SK-N-SH (cell line): ENCODE data around the gene CD248. TPM values are rescaled to one million over a fixed set of nuclear protein-coding genes. Genes with fewer than 3 reads are reported as not detected.
A peak's percentile ranks its signal among the peaks of the same experiment; 100 is the strongest.

Experiments used
- CTCF ChIA-PET: fragments of 300-600, 350-600 bp; formaldehyde crosslinking; extraction: SDS; loops from one replicate; lab custom pipeline; 2021; lab: Yijun Ruan, JAX
- POLR2A ChIA-PET: fragments of 350-600 bp; sonication (Branson Sonifier 250); formaldehyde crosslinking; extraction: SDS; loops from one replicate; lab custom pipeline; 2020; ENCODE audit warnings: antibody characterized with exemption, inconsistent platforms; lab: Yijun Ruan, JAX
- DNase-seq: peaks from one replicate; pipeline ENCODE4 v3.0.0; 2012
- H2AFZ ChIP-seq: fragments of 200-600 bp; sonication (generic); 2 replicates; pipeline ENCODE4 v1.8.1; 2016; ENCODE audit warnings: antibody characterized with exemption, mild to moderate bottlenecking, low read depth
- H3F3A ChIP-seq: fragments of 200-600 bp; sonication (generic); replicated peaks from 2 replicates; pipeline ENCODE3; 2016; ENCODE audit warnings: antibody characterized with exemption, mild to moderate bottlenecking; ENCODE audit not compliant: insufficient read depth
- H3K27ac ChIP-seq, 2 experiments: fragments of 200-500 bp in 1 of 2; fragments of 200-600 bp in 1 of 2; sonication (Bioruptor generic) in 1 of 2; sonication (generic), shearing (Covaris generic) in 1 of 2; 2 replicates each; pipeline versions ENCODE4 v1.5.1 to v1.6.1; 2014 to 2016; ENCODE audit warnings: low read depth in 2 of 2, inconsistent platforms in 1 of 2, low read length in 1 of 2, mild to moderate bottlenecking in 1 of 2, mixed read lengths in 1 of 2
- H3K27me3 ChIP-seq: fragments of 200-600 bp; sonication (generic), shearing (Covaris generic); 2 replicates; pipeline ENCODE4 v1.6.1; 2016; ENCODE audit warnings: mixed run types; ENCODE audit not compliant: insufficient read depth
- H3K36me3 ChIP-seq, 2 experiments: fragments of 200-500 bp in 1 of 2; fragments of 200-600 bp in 1 of 2; sonication (Bioruptor generic) in 1 of 2; sonication (generic) in 1 of 2; replicated peaks in 1 of 2; 2 replicates each; pipeline versions ENCODE3 to v1.5.1; 2014 to 2016; ENCODE audit warnings: low read length in 1 of 2, mild to moderate bottlenecking in 1 of 2; ENCODE audit not compliant: insufficient read depth in 2 of 2, control insufficient read depth in 1 of 2
- H3K4me1 ChIP-seq, 2 experiments: fragments of 200-500 bp in 1 of 2; fragments of 200-600 bp in 1 of 2; sonication (Bioruptor generic) in 1 of 2; sonication (generic), shearing (Covaris generic) in 1 of 2; 2 replicates each; pipeline versions ENCODE4 v1.5.1 to v1.6.1; 2014 to 2016; ENCODE audit warnings: low read depth in 1 of 2, low read length in 1 of 2, mixed run types in 1 of 2; ENCODE audit not compliant: insufficient read depth in 2 of 2, control insufficient read depth in 1 of 2
- H3K4me2 ChIP-seq: fragments of 200-600 bp; sonication (generic), shearing (Covaris generic); 2 replicates; pipeline ENCODE4 v1.6.1; 2017; ENCODE audit warnings: mixed run types
- H3K4me3 ChIP-seq, 2 experiments: fragments of 200-500 bp in 1 of 2; fragments of 200-600 bp in 1 of 2; sonication (Bioruptor generic) in 1 of 2; sonication (generic), shearing (Covaris generic) in 1 of 2; 2 replicates each; pipeline versions ENCODE4 v1.5.1 to v1.8.1; 2014 to 2016; ENCODE audit warnings: low read depth in 2 of 2, inconsistent platforms in 1 of 2, low read length in 1 of 2, mild to moderate bottlenecking in 1 of 2, mixed read lengths in 1 of 2, moderate library complexity in 1 of 2
- H3K79me2 ChIP-seq: fragments of 200-600 bp; sonication (generic); 2 replicates; pipeline ENCODE4 v1.8.1; 2017; ENCODE audit warnings: mild to moderate bottlenecking; ENCODE audit not compliant: insufficient read depth
- H3K9ac ChIP-seq: fragments of 200-600 bp; sonication (generic); 2 replicates; pipeline ENCODE4 v1.6.1; 2017; ENCODE audit warnings: mixed run types
- H3K9me2 ChIP-seq: fragments of 200-600 bp; sonication (generic); 2 replicates; pipeline ENCODE4 v1.6.1; 2017; ENCODE audit warnings: mixed run types
- H3K9me3 ChIP-seq: fragments of 200-600 bp; sonication (generic); 2 replicates; pipeline ENCODE4 v1.6.1; 2017; ENCODE audit warnings: mixed run types, mild to moderate bottlenecking, moderate library complexity
- H4K20me1 ChIP-seq: fragments of 200-600 bp; sonication (generic); 2 replicates; pipeline ENCODE4 v1.6.1; 2017; ENCODE audit warnings: mild to moderate bottlenecking, mixed run types; ENCODE audit not compliant: insufficient read depth
- CHD2 ChIP-seq: fragments of 150-350 bp; IDR thresholded peaks from 2 replicates; pipeline ENCODE4 v1.6.1; 2018; ENCODE audit warnings: low read length; ENCODE audit not compliant: partially characterized antibody
- EP300 ChIP-seq, 2 experiments: IDR thresholded peaks; 2 replicates each; pipeline versions ENCODE4 v1.4.0 to v1.6.1; 2012; ENCODE audit warnings: borderline replicate concordance in 1 of 2, low read depth in 1 of 2, low read length in 1 of 2
- EZH2phosphoT487 ChIP-seq: fragments of 200-600 bp; sonication (generic); IDR thresholded peaks from 2 replicates; pipeline ENCODE4 v1.6.1; 2017; ENCODE audit warnings: low read depth, mixed run types, mild to moderate bottlenecking, antibody characterized with exemption, moderate library complexity, borderline replicate concordance
- IRF3 ChIP-seq: fragments of 150-350 bp; IDR thresholded peaks from 2 replicates; pipeline ENCODE4 v1.6.1; 2016; ENCODE audit warnings: mild to moderate bottlenecking, low read depth, low read length
- MAX ChIP-seq: IDR thresholded peaks from 2 replicates; pipeline ENCODE4 v1.4.0; 2012; ENCODE audit warnings: low read depth
- MXI1 ChIP-seq: IDR thresholded peaks from 2 replicates; pipeline ENCODE4 v1.6.1; 2012; ENCODE audit warnings: mild to moderate bottlenecking, low read depth, low read length, improper control_type of control experiment
- POLR2AphosphoS5 ChIP-seq: IDR thresholded peaks from 2 replicates; pipeline ENCODE4 v1.6.1; 2012; ENCODE audit warnings: low read depth, low read length
- RAD21 ChIP-seq: IDR thresholded peaks from 2 replicates; pipeline ENCODE4 v1.6.1; 2012; ENCODE audit warnings: mild to moderate bottlenecking, low read length
- RCOR1 ChIP-seq: fragments of 150-350 bp; IDR thresholded peaks from 2 replicates; pipeline ENCODE4 v1.6.1; 2017; ENCODE audit warnings: antibody characterized with exemption, low read length
- REST ChIP-seq: IDR thresholded peaks from 2 replicates; pipeline ENCODE4 v1.6.1; 2012; ENCODE audit warnings: mild to moderate bottlenecking, low read depth, low read length, moderate library complexity
- RFX5 ChIP-seq: IDR thresholded peaks from 2 replicates; pipeline ENCODE4 v1.6.1; 2012; ENCODE audit warnings: mild to moderate bottlenecking, improper control_type of control experiment, low read length
- SMC3 ChIP-seq: IDR thresholded peaks from 2 replicates; pipeline ENCODE4 v1.6.1; 2012; ENCODE audit warnings: low read depth, low read length, improper control_type of control experiment
- TEAD4 ChIP-seq: IDR thresholded peaks from 2 replicates; pipeline ENCODE4 v1.4.0; 2012; ENCODE audit warnings: mild to moderate bottlenecking, borderline replicate concordance; ENCODE audit not compliant: insufficient read depth
- ZBTB33 ChIP-seq: IDR thresholded peaks from 2 replicates; pipeline ENCODE4 v1.4.0; 2012; ENCODE audit warnings: low read depth, borderline replicate concordance
- WGBS: methylation state at CpG from one replicate; pipeline ENCODE4 v1.1.6; 2017; ENCODE audit warnings: low lambda C conversion rate; 5-methylcytosine and 5-hydroxymethylcytosine counted together
- polyA plus RNA-seq, 3 experiments: library from polyadenylated mRNA; depleted of rRNA; stranded (reverse); fragments of >200 nt; gene quantifications; 2 replicates each; pipeline ENCODE4 v1.2.3, GENCODE V29; 2012

CD248 gene
- polyA plus RNA-seq, 1 of the 3 experiments (the other 2 are of a cell fraction): 7.7 TPM

- Histone ChIP-seq H3K4me1 (peaks cover 28 to 41% of the 10 kb centered on the region in 2 experiments), H3K79me2 (peaks cover 17% of the 10 kb centered on the region), H3K27me3 (no peaks in the 10 kb centered on the region), H4K20me1 (no peaks in the 10 kb centered on the region; the same call in 1 of the 2 replicates), H3K9me3 (no peaks in the 10 kb centered on the region), H3K9me2 (no peaks in the 10 kb centered on the region), H3K4me3 (no peak overlapping the region), H2AFZ (no peak overlapping the region), H3K27ac (no peak overlapping the region), H3K36me3 (peaks cover 8 to 26% of the 10 kb centered on the region in 2 experiments), H3K4me2 (peak overlapping the region; percentile 90; the same call in 1 of the 2 replicates), H3K9ac (no peak overlapping the region), H3F3A (peaks cover 18% of the 10 kb centered on the region)
- no peak for TF ChIP-seq EZH2phosphoT487
- TF ChIP-seq MAX: no peak
- no peak for TF ChIP-seq MXI1
- no peak for TF ChIP-seq IRF3
- no peak for TF ChIP-seq CHD2
- DNase-seq: peak; percentile 15
- ChIA-PET CTCF (interaction anchor here (0.7 to 8.8 kb wide), 6 partner anchors 12 to 66 kb away, joined by 3 to 280 read pairs (median 4); partner anchors contain the start of genes B4GAT1, BRMS1 and CD248), POLR2A (no interaction called here)
- 93% methylated on average over 4 of the region's 19 CpGs for WGBS
Measured at GRCh38 chr11:66333220-66333877, 16.5 kb upstream of the CD248 start.

- Histone ChIP-seq H3K36me3 (peaks cover 8 to 25% of the 10 kb centered on the region in 2 experiments), H3K4me3 (no peak overlapping the region), H2AFZ (no peak overlapping the region), H3K27me3 (no peaks in the 10 kb centered on the region), H3K9me2 (no peaks in the 10 kb centered on the region), H3K79me2 (peaks cover 17% of the 10 kb centered on the region), H3K4me1 (peaks cover 30 to 41% of the 10 kb centered on the region in 2 experiments), H3K9ac (no peak overlapping the region), H4K20me1 (no peaks in the 10 kb centered on the region; the same call in 1 of the 2 replicates), H3K9me3 (no peaks in the 10 kb centered on the region), H3K27ac (no peak overlapping the region), H3K4me2 (no peak overlapping the region), H3F3A (peaks cover 18% of the 10 kb centered on the region)
- peak; percentile 12 for DNase-seq
- ChIA-PET POLR2A (no interaction called here), CTCF (interaction anchor here (0.9 to 8.8 kb wide), 6 partner anchors 12 to 110 kb away, joined by 3 to 280 read pairs (median 4); partner anchors contain the start of genes B4GAT1, BRMS1 and CD248)
- 85% methylated on average over 18 of the region's 18 CpGs for WGBS
- TF ChIP-seq RAD21: no peak
- TF ChIP-seq RFX5: no peak
- TF ChIP-seq POLR2AphosphoS5: no peak
- no peak for TF ChIP-seq EP300 (IDR thresholded peaks at IDR 0.05; ENCODE audit: borderline replicate concordance in 1 of 2, low read depth in 1 of 2, low read length in 1 of 2)
- TF ChIP-seq SMC3: no peak
- TF ChIP-seq RCOR1: no peak
- no peak for TF ChIP-seq ZBTB33
- TF ChIP-seq TEAD4: no peak
- no peak for TF ChIP-seq REST
- TF ChIP-seq MXI1: no peak
- TF ChIP-seq MAX: no peak
Measured at GRCh38 chr11:66332371-66333219, 15.8 kb upstream of the CD248 start.
